Activated CD4-positive, alpha-beta T cell treated with anti-CD3 and anti-CD28 coated beads, Interleukin-2, amount 50 U/mL, for 48 hours (primary cell): Measurements from ENCODE around the gene C1orf21.

ENCODE experiments used
- DNase-seq, 2 experiments: peaks; one replicate each; pipeline ENCODE4 v3.0.0-alpha.2; 2020

Gene C1orf21

GRCh38 chr1:184492536-184492935 is 105.7 kb downstream of the C1orf21 start:
- no peak for DNase-seq

DNA sequence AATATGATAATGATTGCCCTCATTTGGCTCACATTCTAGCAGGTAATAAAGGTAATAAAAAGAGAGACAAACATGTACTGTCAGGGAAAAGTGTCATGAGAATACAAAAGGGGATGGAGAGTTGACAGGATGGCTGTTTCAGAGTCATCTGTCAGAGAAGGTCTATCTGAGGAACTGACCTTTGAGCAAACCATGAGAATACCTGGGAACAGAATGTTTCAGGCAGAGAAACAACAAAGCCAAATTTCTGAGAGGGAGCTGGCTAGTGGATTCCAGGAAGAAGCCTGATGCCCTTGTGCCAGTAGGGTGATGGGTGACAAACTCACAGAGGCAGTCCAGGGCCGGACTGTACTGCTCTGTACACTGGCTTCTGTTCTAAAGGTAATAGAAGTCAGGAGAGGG is 107.2 kb downstream of the C1orf21 start:
- no peak for DNase-seq

DNA sequence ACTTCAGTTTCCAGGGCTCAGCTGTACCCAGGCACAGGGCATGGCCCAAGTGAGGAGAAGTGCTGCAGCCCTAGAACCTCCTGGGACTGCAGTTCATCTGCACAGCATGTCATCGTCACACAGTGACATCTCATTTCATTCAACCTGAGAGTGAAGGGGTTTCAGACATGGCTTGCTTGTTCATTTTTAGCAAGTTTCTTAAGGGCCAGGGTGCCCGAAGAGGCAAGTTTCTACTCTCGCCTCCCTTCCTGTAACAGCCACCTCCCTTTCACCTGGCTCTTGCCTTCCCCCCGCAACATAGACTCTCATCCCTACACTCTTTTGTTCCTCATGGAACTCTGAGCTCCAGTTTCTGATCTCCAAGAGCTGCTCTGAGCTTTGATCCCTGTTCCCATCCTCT is 108.1 kb downstream of the C1orf21 start:
- DNase-seq: no peak

GRCh38 chr1:184497959-184498723 is 111.3 kb downstream of the C1orf21 start:
- no peak for DNase-seq

GRCh38 chr1:184499616-184500015 is 112.8 kb downstream of the C1orf21 start:
- DNase-seq: no peak

GRCh38 chr1:184502161-184502560 is 115.3 kb downstream of the C1orf21 start:
- no peak for DNase-seq

DNA sequence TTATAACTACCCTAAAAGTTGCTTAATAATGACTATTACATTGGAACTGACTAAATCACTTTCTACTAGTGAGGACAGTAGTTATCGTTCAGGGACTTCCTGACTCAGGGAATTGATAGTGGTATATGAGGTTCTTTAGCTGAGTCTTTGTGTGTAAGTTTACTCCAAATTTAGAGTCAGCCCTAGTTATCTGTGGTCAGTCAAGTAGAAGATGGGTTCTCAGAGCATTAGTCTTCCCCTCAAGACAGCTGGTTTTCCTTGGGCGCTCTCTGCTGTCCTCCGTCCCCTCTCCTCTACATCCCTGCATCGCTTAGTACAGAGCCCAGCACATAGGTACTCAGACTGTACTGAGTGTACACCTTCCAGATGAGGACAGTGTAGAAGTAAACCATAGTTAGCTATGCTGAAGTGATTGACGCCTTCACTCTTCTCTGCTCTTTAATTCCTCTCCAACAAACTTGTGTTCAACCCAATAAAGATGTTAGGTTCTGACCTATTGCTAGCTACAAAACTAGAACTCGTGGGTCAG is 116.5 kb downstream of the C1orf21 start:
- no peak for DNase-seq

- no peak for DNase-seq
Measured at GRCh38 chr1:184504040-184504954, 117.5 kb downstream of the C1orf21 start.

DNA sequence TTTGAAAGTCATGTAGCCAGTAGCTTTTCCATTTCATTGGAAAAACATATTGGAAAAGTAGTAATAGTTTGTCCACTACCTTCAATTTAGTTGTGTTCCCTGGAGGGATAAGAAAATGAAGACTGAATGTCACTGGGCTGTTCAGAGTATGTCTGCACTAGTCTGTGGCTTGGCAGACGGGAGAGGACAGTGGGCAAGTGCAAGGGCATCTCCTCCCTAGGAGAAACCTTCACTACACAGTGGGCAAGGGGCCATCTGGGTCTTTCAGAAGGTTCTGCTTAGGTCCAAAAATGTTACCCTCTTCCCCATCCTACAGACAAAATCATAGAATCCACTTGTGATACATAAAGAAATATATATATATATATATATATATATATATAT is 118.1 kb downstream of the C1orf21 start:
- no peak for DNase-seq

GRCh38 chr1:184506481-184506880 is 119.7 kb downstream of the C1orf21 start:
- DNase-seq: no peak

DNA sequence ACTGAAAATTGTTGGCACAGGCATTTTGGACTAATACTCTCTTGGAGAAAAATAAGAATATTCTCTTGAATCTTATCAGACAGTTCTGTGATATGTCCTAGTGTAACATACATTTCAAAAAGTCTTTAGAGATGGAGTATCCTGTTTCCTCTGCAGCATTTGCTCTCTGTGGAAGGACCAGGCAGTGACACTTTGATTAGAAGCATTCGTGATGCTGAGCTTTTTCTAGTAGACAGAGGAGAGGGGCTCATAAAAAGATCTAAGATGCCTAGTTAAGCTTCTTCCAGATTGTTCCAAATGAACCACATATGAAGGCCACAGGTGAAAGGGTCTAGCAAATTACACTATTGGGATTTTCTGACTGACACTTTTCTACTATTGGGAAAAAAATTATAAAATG is 120.3 kb downstream of the C1orf21 start:
- no peak for DNase-seq

DNA sequence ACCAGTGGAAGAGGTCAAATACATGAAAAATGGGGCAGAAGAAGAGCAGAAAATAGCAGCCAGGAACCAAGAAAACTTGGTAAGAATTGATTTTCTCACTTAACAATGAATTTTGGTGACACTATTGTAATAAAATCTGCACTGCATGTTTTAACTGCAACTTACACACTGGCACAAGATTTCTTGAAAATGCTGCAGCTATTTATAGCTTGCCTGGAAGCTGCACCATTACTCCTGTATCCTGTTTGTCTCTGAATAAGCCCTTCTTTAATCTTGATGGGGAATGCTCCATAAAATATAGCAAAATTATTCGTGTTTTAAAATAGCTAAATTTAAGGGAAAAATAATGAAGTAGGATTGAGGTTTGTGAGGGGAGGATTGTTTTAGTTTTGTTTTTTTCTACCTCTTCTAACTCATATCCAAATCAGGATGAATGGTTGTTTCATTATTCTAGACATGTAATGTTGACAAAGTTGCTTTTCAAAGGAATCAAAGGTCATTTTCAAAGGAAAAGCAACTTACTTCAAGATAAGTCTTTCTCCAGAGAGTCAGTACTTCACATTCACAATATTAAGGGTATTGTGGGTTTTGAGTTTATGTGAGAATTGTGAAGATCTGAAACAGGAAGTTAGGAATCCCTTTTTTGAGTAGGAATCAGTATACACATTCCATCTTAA is 120.9 kb downstream of the C1orf21 start:
- no peak for DNase-seq

GRCh38 chr1:184509105-184509504 is 122.3 kb downstream of the C1orf21 start:
- DNase-seq: no peak

DNA sequence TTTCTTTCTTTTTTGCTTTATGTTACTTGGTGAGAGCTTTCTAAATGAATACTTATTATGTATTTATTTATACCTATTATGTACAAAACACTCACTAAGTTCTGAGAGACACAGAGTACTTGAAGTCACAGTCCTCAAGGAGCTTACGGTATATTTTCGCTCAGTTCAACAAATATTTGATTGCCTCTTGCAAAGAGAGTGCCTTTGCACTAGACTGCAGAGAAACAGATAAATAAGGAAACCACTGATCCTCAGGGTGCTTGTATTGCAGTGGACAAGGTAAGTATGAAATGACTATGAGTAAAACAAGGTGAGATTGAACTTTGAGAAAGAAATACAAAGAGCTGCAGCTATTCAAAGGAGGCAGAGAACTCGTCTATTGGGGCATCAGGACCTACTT is 123.3 kb downstream of the C1orf21 start:
- DNase-seq: no peak

- DNase-seq: no peak
Measured at GRCh38 chr1:184512724-184513123, 125.9 kb downstream of the C1orf21 start.

DNA sequence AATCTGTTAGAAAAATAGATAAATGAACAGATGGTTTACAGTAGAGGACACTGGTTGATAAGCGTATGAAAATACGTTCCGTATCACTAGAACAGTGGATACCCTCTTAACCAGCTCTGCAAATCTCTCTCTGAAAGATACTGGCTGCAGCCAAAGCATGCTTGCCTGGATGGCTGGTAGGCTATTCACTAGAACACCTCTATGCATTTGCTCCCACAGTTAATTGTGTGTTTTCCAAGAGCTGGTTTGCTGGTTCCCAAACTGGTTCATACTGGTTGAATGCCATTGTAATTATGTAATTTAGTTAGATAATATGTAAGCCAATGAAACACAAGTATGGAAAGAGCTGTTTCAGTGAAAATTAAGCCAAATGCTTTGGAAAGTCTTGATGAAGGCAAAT is 126.6 kb downstream of the C1orf21 start:
- no peak for DNase-seq

DNA sequence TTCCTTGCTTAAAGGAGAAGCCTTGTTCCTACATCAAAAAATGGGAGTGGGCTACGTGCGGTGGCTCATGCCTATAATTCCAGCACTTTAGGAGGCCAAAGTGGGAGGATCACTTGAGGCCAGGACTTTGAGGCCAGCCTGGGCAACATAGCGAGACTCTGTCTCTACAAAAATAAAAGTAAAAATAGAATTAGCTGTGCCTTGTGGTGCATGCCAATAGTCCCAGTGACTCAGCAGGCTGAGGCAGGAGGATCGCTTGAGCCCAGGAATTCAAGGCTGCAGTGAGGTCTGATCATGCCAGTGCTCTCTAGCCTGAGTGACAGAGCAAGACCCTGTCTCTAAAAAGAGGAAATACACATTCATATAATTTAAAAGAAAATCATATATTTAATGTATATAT is 127.1 kb downstream of the C1orf21 start:
- DNase-seq: no peak

- DNase-seq: no peak
Measured at GRCh38 chr1:184514447-184514846, 127.6 kb downstream of the C1orf21 start.

GRCh38 chr1:184517130-184517529 is 130.3 kb downstream of the C1orf21 start:
- DNase-seq: no peak

- no peak for DNase-seq
Measured at GRCh38 chr1:184518736-184519357, 132.0 kb downstream of the C1orf21 start.

GRCh38 chr1:184520336-184520735 is 133.5 kb downstream of the C1orf21 start:
- DNase-seq: no peak

- DNase-seq: no peak
Measured at GRCh38 chr1:184524248-184524647, 137.4 kb downstream of the C1orf21 start.

- no peak for DNase-seq
Measured at GRCh38 chr1:184527402-184527801, 140.6 kb downstream of the C1orf21 start.
